ENCODE measurements around the gene BEND5. TPM values are rescaled to one million over a fixed set of nuclear protein-coding genes. Genes with fewer than 3 reads are reported as not detected.

BEND5 gene
- 1 to 10 TPM in 1 of 2 donors, under 1 TPM in 1; 0.35 to 5.3 TPM for total RNA-seq

- Mint-ChIP-seq H3K9me3 (no peaks in the 10 kb centered on the region), H3K27ac (no peak within 1 kb of the TSS), H3K36me3 (ENCODE audit: low read depth) (peaks cover 6% of the 10 kb centered on the region), H3K4me1 (peaks cover 10% of the 10 kb centered on the region), H3K27me3 (peaks cover 46% of the 10 kb centered on the region), H3K4me3 (peak within 1 kb of the TSS; percentile 61)
- ATAC-seq (replicated peaks), result peak; percentile 35
Observed at GRCh38 chr1:48776393-48777218, at the start of gene BEND5. TSS of gene BEND5 (minus strand) at chr1:48776891. CDS start at chr1:48776831, 60 bp downstream.

- no peak for ATAC-seq (replicated peaks)
- no peaks in the 10 kb centered on the region for H3K9me3 Mint-ChIP-seq
- H3K4me3 Mint-ChIP-seq, result no peak overlapping the region
- no peak overlapping the region for H3K27ac Mint-ChIP-seq
- H3K4me1 Mint-ChIP-seq, result no peaks in the 10 kb centered on the region
- peaks cover 4% of the 10 kb centered on the region for H3K27me3 Mint-ChIP-seq
- H3K36me3 Mint-ChIP-seq (ENCODE audit: low read depth), result no peaks in the 10 kb centered on the region
Observed at GRCh38 chr1:48823168-48823567, 46.5 kb upstream of the BEND5 start.

DNA sequence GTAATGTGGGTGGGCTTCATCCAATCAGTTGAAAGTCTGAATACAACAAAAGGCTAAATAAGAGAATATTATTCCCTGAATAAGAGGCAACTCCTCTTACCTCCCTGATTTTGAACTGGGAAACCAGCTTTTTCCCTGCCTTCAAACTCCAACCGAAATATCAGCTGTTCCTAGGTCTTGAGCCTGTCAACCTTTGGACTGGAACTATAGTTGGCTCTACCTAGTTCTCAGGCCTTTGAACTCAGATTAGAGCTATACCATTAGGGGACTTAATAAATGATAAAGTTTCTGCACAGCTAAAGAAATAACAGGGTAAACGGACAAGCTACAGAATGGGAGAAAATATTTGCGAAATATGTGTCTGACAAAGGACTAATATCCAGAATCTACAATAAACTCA is 43.8 kb upstream of the BEND5 start:
- ATAC-seq (replicated peaks), result no peak
- no peaks in the 10 kb centered on the region for H3K9me3 Mint-ChIP-seq
- H3K27me3 Mint-ChIP-seq, result no peaks in the 10 kb centered on the region
- H3K4me1 Mint-ChIP-seq, result no peaks in the 10 kb centered on the region
- H3K36me3 Mint-ChIP-seq (ENCODE audit: low read depth), result no peaks in the 10 kb centered on the region
- no peak overlapping the region for H3K4me3 Mint-ChIP-seq
- no peak overlapping the region for H3K27ac Mint-ChIP-seq

GRCh38 chr1:48817505-48818114 is 40.9 kb upstream of the BEND5 start:
- no peak for ATAC-seq (replicated peaks)
- no peak overlapping the region for H3K4me3 Mint-ChIP-seq
- no peaks in the 10 kb centered on the region for H3K9me3 Mint-ChIP-seq
- no peaks in the 10 kb centered on the region for H3K36me3 Mint-ChIP-seq (ENCODE audit: low read depth)
- H3K27me3 Mint-ChIP-seq, result peaks cover 3% of the 10 kb centered on the region
- no peaks in the 10 kb centered on the region for H3K4me1 Mint-ChIP-seq
- no peak overlapping the region for H3K27ac Mint-ChIP-seq

GRCh38 chr1:48810740-48811139 is 34.0 kb upstream of the BEND5 start:
- Mint-ChIP-seq H3K27me3 (peaks cover 16% of the 10 kb centered on the region), H3K9me3 (peaks cover 8% of the 10 kb centered on the region), H3K4me1 (no peaks in the 10 kb centered on the region), H3K27ac (no peak overlapping the region), H3K36me3 (ENCODE audit: low read depth) (no peaks in the 10 kb centered on the region), H3K4me3 (no peak overlapping the region)
- no peak for ATAC-seq (replicated peaks)

- peaks cover 8% of the 10 kb centered on the region for H3K9me3 Mint-ChIP-seq
- no peak for ATAC-seq (replicated peaks)
- H3K4me3 Mint-ChIP-seq, result no peak overlapping the region
- H3K4me1 Mint-ChIP-seq, result no peaks in the 10 kb centered on the region
- H3K36me3 Mint-ChIP-seq (ENCODE audit: low read depth), result no peaks in the 10 kb centered on the region
- no peak overlapping the region for H3K27ac Mint-ChIP-seq
- peaks cover 23% of the 10 kb centered on the region for H3K27me3 Mint-ChIP-seq
Observed at GRCh38 chr1:48808496-48808895, 31.8 kb upstream of the BEND5 start.

DNA sequence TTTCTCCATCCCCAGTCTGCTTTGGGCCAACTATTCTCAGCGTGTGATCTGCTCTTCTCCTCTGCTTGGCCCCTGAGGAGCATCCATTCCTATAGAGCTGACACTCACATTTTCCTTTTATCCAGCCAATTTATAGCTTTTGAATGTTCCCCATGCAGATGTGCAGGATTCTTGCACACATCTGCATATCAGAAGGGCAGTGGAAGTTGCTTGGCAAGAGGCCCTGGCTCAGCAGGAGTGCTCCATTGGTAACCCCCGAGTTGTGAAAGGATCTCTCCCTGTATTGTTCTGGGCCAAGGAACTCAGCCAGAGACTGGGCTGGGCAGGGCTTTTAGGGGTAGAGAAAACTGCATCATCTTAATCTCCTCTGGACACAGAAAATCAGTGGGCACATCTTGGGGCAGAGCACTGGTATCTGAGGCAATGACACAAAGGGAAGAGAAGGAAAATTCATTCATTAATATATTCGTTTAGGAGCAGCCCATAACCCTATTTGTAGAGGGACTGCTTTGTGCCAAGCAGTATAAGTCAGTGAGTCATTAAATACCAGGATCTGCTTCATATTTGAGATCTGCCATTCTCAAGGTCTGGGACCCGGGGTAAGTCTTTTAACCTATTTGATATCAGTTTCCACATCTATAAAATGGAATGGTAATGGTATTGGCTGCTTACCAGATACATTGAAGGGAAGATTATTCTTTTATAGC is 31.0 kb upstream of the BEND5 start:
- Mint-ChIP-seq H3K4me1 (no peaks in the 10 kb centered on the region), H3K27ac (no peak overlapping the region), H3K27me3 (peaks cover 23% of the 10 kb centered on the region), H3K4me3 (no peak overlapping the region), H3K9me3 (peaks cover 8% of the 10 kb centered on the region), H3K36me3 (ENCODE audit: low read depth) (no peaks in the 10 kb centered on the region)
- no peak for ATAC-seq (replicated peaks)

- Mint-ChIP-seq H3K36me3 (ENCODE audit: low read depth) (no peaks in the 10 kb centered on the region), H3K4me3 (no peak overlapping the region), H3K27me3 (peaks cover 25% of the 10 kb centered on the region), H3K4me1 (no peaks in the 10 kb centered on the region), H3K27ac (no peak overlapping the region), H3K9me3 (peaks cover 7% of the 10 kb centered on the region)
- ATAC-seq (replicated peaks), result no peak
Observed at GRCh38 chr1:48803474-48803873, 26.8 kb upstream of the BEND5 start.

DNA sequence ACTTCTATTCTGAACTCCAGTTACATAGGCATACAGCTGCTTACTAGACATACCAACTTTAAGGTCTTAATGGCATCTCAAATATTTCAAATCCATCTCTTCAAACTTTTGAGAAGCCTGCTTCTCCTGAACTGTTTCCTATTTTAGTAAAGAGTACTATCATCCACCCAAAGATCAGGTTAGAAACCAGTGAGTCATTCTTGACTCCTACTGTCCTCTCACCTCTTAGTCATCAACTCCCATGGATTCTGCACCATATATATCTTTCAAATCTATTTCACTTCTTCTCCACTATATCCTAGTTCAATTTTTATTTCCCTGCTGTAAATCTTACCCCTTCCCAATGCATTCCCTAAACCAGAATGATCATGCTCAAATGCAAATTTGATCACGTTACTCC is 18.1 kb upstream of the BEND5 start:
- peak; percentile 64 for ATAC-seq (replicated peaks)
- H3K27ac Mint-ChIP-seq, result no peak overlapping the region

GRCh38 chr1:48793863-48794262 is 17.2 kb upstream of the BEND5 start:
- Mint-ChIP-seq H3K36me3 (ENCODE audit: low read depth) (no peaks in the 10 kb centered on the region), H3K9me3 (no peaks in the 10 kb centered on the region), H3K4me3 (no peak overlapping the region), H3K27ac (no peak overlapping the region), H3K4me1 (no peaks in the 10 kb centered on the region), H3K27me3 (peaks cover 7% of the 10 kb centered on the region)
- ATAC-seq (replicated peaks), result no peak

More for the DNA sequence above, 18.1 kb upstream of the BEND5 start:
- no peaks in the 10 kb centered on the region for H3K9me3 Mint-ChIP-seq
- H3K4me1 Mint-ChIP-seq, result no peaks in the 10 kb centered on the region
- peaks cover 7% of the 10 kb centered on the region for H3K27me3 Mint-ChIP-seq
- no peaks in the 10 kb centered on the region for H3K36me3 Mint-ChIP-seq (ENCODE audit: low read depth)
- no peak overlapping the region for H3K4me3 Mint-ChIP-seq

DNA sequence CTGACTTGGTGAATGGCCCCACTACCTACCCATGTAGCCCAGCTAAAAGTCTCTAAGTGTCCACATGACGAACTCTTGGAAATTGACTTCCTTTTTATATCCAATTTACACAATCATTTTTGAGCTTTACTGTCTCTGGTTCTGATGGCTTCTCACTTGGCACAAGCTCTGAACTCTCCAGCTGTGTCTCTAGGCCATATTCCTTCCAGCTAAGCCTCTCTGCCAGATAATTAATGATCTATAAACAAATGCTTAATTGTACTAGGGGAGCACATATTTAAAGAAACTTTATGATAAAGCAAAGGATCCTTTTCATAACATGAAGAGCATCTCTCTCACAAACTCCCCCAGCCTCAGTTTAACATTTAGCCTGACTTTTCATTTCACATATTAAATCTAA is 16.3 kb upstream of the BEND5 start:
- H3K4me3 Mint-ChIP-seq, result no peak overlapping the region
- ATAC-seq (replicated peaks), result no peak
- H3K36me3 Mint-ChIP-seq (ENCODE audit: low read depth), result no peaks in the 10 kb centered on the region
- H3K9me3 Mint-ChIP-seq, result no peaks in the 10 kb centered on the region
- no peaks in the 10 kb centered on the region for H3K4me1 Mint-ChIP-seq
- no peak overlapping the region for H3K27ac Mint-ChIP-seq
- H3K27me3 Mint-ChIP-seq, result peaks cover 3% of the 10 kb centered on the region

DNA sequence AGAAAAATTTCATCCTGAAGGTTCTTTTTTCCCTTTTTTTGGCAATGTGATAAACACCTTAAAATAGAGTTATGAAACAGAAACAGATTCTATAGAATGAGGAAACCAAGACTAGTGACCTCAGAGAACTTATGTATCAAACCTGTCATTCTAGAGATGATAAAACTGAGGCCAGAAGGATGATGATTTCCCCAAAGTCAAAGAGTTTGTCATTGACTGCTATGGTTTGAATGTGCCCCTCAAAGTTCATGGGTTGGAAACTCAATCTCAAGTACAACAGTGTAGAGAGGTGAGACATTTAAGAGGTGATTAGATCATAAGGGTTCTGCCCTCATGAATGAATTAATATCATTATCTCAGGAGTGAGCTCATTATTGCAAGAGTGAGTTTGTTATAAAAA is 13.7 kb upstream of the BEND5 start:
- ATAC-seq (replicated peaks), result peak; percentile 57
- H3K27ac Mint-ChIP-seq, result no peak overlapping the region
- H3K4me3 Mint-ChIP-seq, result no peak overlapping the region
- H3K27me3 Mint-ChIP-seq, result peaks cover 3% of the 10 kb centered on the region
- no peaks in the 10 kb centered on the region for H3K4me1 Mint-ChIP-seq
- H3K9me3 Mint-ChIP-seq, result no peaks in the 10 kb centered on the region
- no peaks in the 10 kb centered on the region for H3K36me3 Mint-ChIP-seq (ENCODE audit: low read depth)

DNA sequence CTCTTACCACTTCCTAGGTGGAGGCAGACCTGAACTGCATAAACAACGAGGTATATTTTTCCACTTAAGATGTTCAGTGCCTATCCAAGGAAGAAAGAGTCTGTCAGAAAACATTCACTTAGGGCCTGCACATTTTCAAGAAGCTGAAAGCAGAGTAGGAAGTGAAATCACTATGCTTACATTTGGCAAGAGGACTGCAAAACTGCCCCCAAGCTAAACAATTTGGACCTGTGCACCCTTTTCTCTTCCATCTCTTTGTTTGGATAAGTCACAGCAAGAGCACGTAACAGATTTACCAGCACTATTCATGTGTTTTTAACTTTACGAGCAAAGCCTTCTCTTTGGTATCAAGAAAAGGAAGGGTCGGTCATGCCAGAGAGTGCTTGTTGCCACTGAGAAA is 13.2 kb upstream of the BEND5 start:
- Mint-ChIP-seq H3K27me3 (peaks cover 3% of the 10 kb centered on the region), H3K4me3 (no peak overlapping the region), H3K4me1 (no peaks in the 10 kb centered on the region), H3K9me3 (no peaks in the 10 kb centered on the region), H3K27ac (no peak overlapping the region), H3K36me3 (ENCODE audit: low read depth) (no peaks in the 10 kb centered on the region)
- ATAC-seq (replicated peaks), result no peak

DNA sequence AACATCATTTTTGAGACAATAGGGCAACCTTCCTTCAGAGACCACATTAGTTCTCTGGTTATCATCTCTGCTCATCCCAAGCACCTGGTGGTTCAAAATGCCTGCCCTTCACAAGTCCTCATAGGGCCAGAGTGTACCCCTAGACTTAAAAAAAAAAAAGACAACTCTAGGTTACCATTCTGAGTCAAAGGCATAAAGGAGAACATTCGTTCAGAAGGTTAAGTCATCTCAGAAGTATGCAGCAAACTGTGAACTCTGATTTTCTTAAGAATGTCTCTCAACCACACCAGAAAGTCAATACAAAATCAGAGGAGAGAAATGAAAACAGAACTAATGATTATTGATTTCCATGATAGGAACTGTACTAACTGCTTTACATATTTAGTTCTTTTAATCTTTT is 9.2 kb upstream of the BEND5 start:
- ATAC-seq (replicated peaks), result peak; percentile 35
- H3K27ac Mint-ChIP-seq, result no peak overlapping the region
- H3K36me3 Mint-ChIP-seq (ENCODE audit: low read depth), result no peaks in the 10 kb centered on the region
- H3K9me3 Mint-ChIP-seq, result no peaks in the 10 kb centered on the region
- peaks cover 6% of the 10 kb centered on the region for H3K27me3 Mint-ChIP-seq
- H3K4me3 Mint-ChIP-seq, result no peak overlapping the region
- no peaks in the 10 kb centered on the region for H3K4me1 Mint-ChIP-seq

DNA sequence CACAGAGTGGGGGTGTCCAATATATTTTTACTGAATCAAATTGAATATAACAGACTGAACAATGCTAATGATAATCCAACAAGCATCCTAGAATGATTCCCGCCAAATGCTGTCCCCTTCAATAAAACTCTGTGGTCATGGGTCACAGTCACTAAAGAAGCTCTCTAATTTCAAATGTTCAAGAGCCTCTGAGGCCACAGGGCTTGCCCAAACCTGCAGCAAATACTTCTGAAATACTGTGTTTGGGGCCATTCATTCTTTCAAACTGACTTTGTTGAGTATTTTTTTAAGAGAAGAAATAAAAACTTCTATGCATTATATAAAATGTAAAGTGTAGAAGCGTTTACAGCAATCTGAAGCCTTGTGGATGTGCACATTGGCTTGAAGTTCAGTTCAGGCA is 7.6 kb upstream of the BEND5 start:
- Mint-ChIP-seq H3K36me3 (ENCODE audit: low read depth) (no peaks in the 10 kb centered on the region), H3K4me3 (no peak overlapping the region), H3K27ac (no peak overlapping the region), H3K27me3 (peaks cover 12% of the 10 kb centered on the region), H3K9me3 (no peaks in the 10 kb centered on the region), H3K4me1 (no peaks in the 10 kb centered on the region)
- ATAC-seq (replicated peaks), result no peak
